HL-60 (cell line): ENCODE results near the gene LUM.

Experiments
- DNase-seq, 2 experiments: peaks; one replicate each; pipeline ENCODE4 v3.0.0-alpha.2; 2010 to 2020; ENCODE audit warnings: low read depth in 1 of 2, low spot score in 1 of 2
- H3K27ac ChIP-seq: fragments of 250-450 bp; sonication (Bioruptor Pico); replicated peaks from 2 replicates; pipeline ENCODE4 v1.5.1; 2020; ENCODE audit warnings: mild to moderate bottlenecking, moderate library complexity
- H3K27me3 ChIP-seq: fragments of 250-450 bp; sonication (Bioruptor Pico); 2 replicates; pipeline ENCODE4 v1.5.1; 2021; ENCODE audit warnings: mild to moderate bottlenecking, moderate library complexity; ENCODE audit not compliant: insufficient read depth, poor library complexity, severe bottlenecking
- H3K4me3 ChIP-seq: replicated peaks from 2 replicates; pipeline ENCODE4 v1.5.1; 2011; ENCODE audit warnings: mild to moderate bottlenecking, control low read depth, low read length; ENCODE audit not compliant: insufficient read depth
- CTCF ChIP-seq: IDR thresholded peaks from one replicate; pipeline ENCODE4 v1.5.1; 2011; ENCODE audit warnings: low read length, control low read depth, inconsistent platforms; ENCODE audit not compliant: insufficient read depth
- GABPA ChIP-seq: IDR thresholded peaks from 2 replicates; pipeline ENCODE4 v1.6.1; 2012; ENCODE audit warnings: low read depth
- POLR2AphosphoS5 ChIP-seq: IDR thresholded peaks from 2 replicates; pipeline ENCODE4 v1.6.1; 2012; ENCODE audit warnings: low read depth
- REST ChIP-seq: IDR thresholded peaks from 2 replicates; pipeline ENCODE4 v1.6.1; 2012; ENCODE audit warnings: low read depth; ENCODE audit not compliant: insufficient replicate concordance
- SPI1 ChIP-seq: IDR thresholded peaks from 2 replicates; pipeline ENCODE4 v1.6.1; 2012; ENCODE audit warnings: low read depth, mild to moderate bottlenecking, borderline replicate concordance

The LUM gene

GRCh38 chr12:91104812-91105466 lies 6.4 kb downstream of the LUM start:
- H3K27ac ChIP-seq = no peak overlapping the region
- TF ChIP-seq SPI1 (no peak), POLR2AphosphoS5 (no peak), GABPA (no peak), REST (no peak), CTCF (no peak)
- no peak for DNase-seq
- H3K27me3 ChIP-seq = no peaks in the 10 kb centered on the region
- no peak overlapping the region for H3K4me3 ChIP-seq

- H3K4me3 ChIP-seq = no peak overlapping the region
- DNase-seq = no peak
- TF ChIP-seq CTCF = no peak
- H3K27ac ChIP-seq = no peak overlapping the region
- H3K27me3 ChIP-seq = no peaks in the 10 kb centered on the region
These were observed 7.7 kb downstream of the LUM start for GRCh38 chr12:91103624-91104023.

- no peak overlapping the region for H3K27ac ChIP-seq
- no peak overlapping the region for H3K4me3 ChIP-seq
- no peaks in the 10 kb centered on the region for H3K27me3 ChIP-seq
- no peak for DNase-seq
- no peak for TF ChIP-seq CTCF
- TF ChIP-seq SPI1 = no peak
- no peak for TF ChIP-seq GABPA
- no peak for TF ChIP-seq REST
- TF ChIP-seq POLR2AphosphoS5 = no peak
These were observed 8.2 kb downstream of the LUM start for GRCh38 chr12:91103101-91103500.

GRCh38 chr12:91100906-91101305 lies 10.4 kb downstream of the LUM start:
- Histone ChIP-seq H3K27me3 (no peaks in the 10 kb centered on the region), H3K4me3 (no peak overlapping the region), H3K27ac (no peak overlapping the region)
- no peak for DNase-seq
- TF ChIP-seq SPI1 (0 out of 2 replicates have a peak, but pooled peaks have one; percentile 9), GABPA (no peak)
